ENCODE measurements around the gene GALM.
A peak's percentile ranks its signal among the peaks of the same experiment; 100 is the strongest.
"Not testable (repeated sequence)": the region's sequence is repeated elsewhere in the genome, so short reads cannot be mapped to it uniquely, and the experiment has no call there.

Gene GALM

GRCh38 chr2:38739524-38739923, 73.6 kb downstream of the GALM start:
- no peak for DNase-seq (ENCODE audit: low read depth, low spot score)

GRCh38 chr2:38740851-38741731, 75.2 kb downstream of the GALM start:
- no peak for DNase-seq (ENCODE audit: low read depth, low spot score)

GRCh38 chr2:38742797-38743559, 77.1 kb downstream of the GALM start:
- DNase-seq (ENCODE audit: low read depth, low spot score) = no peak

- DNase-seq (ENCODE audit: low read depth, low spot score) = no peak
These were observed 77.9 kb downstream of the GALM start for GRCh38 chr2:38743672-38744398.

- no peak for DNase-seq (ENCODE audit: low read depth, low spot score)
These were observed 78.5 kb downstream of the GALM start for GRCh38 chr2:38744399-38744780.

GRCh38 chr2:38745267-38745666, 79.4 kb downstream of the GALM start:
- no peak for DNase-seq (ENCODE audit: low read depth, low spot score)

- no peak for DNase-seq (ENCODE audit: low read depth, low spot score)
These were observed 81.1 kb downstream of the GALM start for GRCh38 chr2:38747007-38747424.

GRCh38 chr2:38747819-38748218, 81.9 kb downstream of the GALM start:
- DNase-seq (ENCODE audit: low read depth, low spot score) = no peak

GRCh38 chr2:38748391-38748790, 82.5 kb downstream of the GALM start:
- no peak for DNase-seq (ENCODE audit: low read depth, low spot score)

GRCh38 chr2:38748943-38749804, 83.3 kb downstream of the GALM start:
- DNase-seq (ENCODE audit: low read depth, low spot score) = no peak

- DNase-seq (ENCODE audit: low read depth, low spot score) = no peak
These were observed 84.3 kb downstream of the GALM start for GRCh38 chr2:38750011-38750890.

- DNase-seq (ENCODE audit: low read depth, low spot score) = peak; percentile 93
These were observed 85.1 kb downstream of the GALM start, which contains the start of gene SRSF7 for GRCh38 chr2:38750891-38751595. Gene SRSF7, minus strand, starts transcription at chr2:38751361. Its CDS starts 105 bp downstream, at chr2:38751256.

GRCh38 chr2:38751596-38752410, 85.9 kb downstream of the GALM start:
- DNase-seq (ENCODE audit: low read depth, low spot score) = no peak

GRCh38 chr2:38754049-38754448, 88.1 kb downstream of the GALM start:
- DNase-seq (ENCODE audit: low read depth, low spot score) = no peak

GRCh38 chr2:38754506-38754905, 88.6 kb downstream of the GALM start:
- DNase-seq (ENCODE audit: low read depth, low spot score) = no peak

- not testable (repeated sequence) for DNase-seq (ENCODE audit: low read depth, low spot score)
These were observed 90.0 kb downstream of the GALM start for GRCh38 chr2:38755891-38756290.

GRCh38 chr2:38763228-38763627, 97.3 kb downstream of the GALM start:
- DNase-seq (ENCODE audit: low read depth, low spot score) = no peak

GRCh38 chr2:38763728-38764127, 97.8 kb downstream of the GALM start:
- no peak for DNase-seq (ENCODE audit: low read depth, low spot score)

- DNase-seq (ENCODE audit: low read depth, low spot score) = no peak
These were observed 99.2 kb downstream of the GALM start for GRCh38 chr2:38765149-38765548.

All from activated naive CD8-positive, alpha-beta T cell treated with anti-CD3 and anti-CD28 coated beads, Interleukin-2, amount 50 U/mL, for 16 hours (primary cell).